Adipose tissue (tissue), 3 donors: Measurements from ENCODE around the gene TMEM125. TPM values are rescaled to one million over a fixed set of nuclear protein-coding genes. Genes with fewer than 3 reads are reported as not detected.

Experiments
- H3K27ac ChIP-seq: one replicate; pipeline ENCODE4 v1.5.1; 2013; ENCODE audit warnings: low read depth, low read length
- WGBS, 3 donors: extraction: QIAGEN DNeasy Blood & Tissue Kit; methylation state at CpG; one replicate each; pipeline ENCODE4 v1.1.7; 2013; 5-methylcytosine and 5-hydroxymethylcytosine counted together
- polyA plus RNA-seq, 3 donors: library from polyadenylated mRNA; stranded (reverse); fragments of 200-250 nt; gene quantifications; one replicate each; pipeline ENCODE4 v1.2.3, GENCODE V29; 2013
- donor health status: healthy with polysubstance abuse.
- donor health status: Bipolar disorder and iron deficiency.
- donor health status: healthy.

Gene TMEM125
- polyA plus RNA-seq, 3 donors, result 2.5 to 45.3 TPM; not detected in 1

GRCh38 chr1:43271186-43272118 lies 1.7 kb downstream of the TMEM125 start:
- H3K27ac ChIP-seq, result no peak overlapping the region
- 34 to 75% (median 70%) methylated on average over 12 of the region's 12 CpGs for whole genome bisulfite sequencing, 3 donors

GRCh38 chr1:43272161-43272560 lies 2.4 kb downstream of the TMEM125 start:
- 66 to 82% (median 79%) methylated on average over 9 of the region's 9 CpGs for WGBS, 3 donors
- H3K27ac ChIP-seq, result no peak overlapping the region

DNA sequence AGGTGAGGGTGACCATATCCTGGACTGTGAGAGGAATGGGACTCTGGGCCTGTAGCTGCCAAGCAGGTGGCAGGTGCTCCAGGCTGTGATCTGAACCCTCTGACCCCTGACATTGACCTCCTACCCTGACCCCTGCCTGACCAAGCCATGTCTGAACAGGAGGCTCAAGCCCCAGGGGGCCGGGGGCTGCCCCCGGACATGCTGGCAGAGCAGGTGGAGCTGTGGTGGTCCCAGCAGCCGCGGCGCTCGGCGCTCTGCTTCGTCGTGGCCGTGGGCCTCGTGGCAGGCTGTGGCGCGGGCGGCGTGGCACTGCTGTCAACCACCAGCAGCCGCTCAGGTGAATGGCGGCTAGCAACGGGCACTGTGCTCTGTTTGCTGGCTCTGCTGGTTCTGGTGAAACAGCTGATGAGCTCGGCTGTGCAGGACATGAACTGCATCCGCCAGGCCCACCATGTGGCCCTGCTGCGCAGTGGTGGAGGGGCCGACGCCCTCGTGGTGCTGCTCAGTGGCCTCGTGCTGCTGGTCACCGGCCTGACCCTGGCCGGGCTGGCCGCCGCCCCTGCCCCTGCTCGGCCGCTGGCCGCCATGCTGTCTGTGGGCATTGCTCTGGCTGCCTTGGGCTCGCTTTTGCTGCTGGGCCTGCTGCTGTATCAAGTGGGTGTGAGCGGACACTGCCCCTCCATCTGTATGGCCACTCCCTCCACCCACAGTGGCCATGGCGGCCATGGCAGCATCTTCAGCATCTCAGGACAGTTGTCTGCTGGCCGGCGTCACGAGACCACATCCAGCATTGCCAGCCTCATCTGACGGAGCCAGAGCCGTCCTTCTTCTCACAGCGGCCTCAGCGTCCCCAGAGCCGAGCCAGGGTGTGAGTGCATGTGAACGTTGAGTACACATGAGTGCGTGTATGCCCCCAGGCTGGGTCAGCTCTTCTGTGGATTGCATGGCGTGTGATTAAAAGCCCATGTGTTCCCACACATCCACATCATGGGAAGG lies 3.1 kb downstream of the TMEM125 start:
- 97 to 98% (median 97%) methylated on average over 46 of the region's 46 CpGs for WGBS, 3 donors
- no peak overlapping the region for H3K27ac ChIP-seq

GRCh38 chr1:43273708-43274107 lies 3.9 kb downstream of the TMEM125 start:
- H3K27ac ChIP-seq, result no peak overlapping the region
- 88 to 95% (median 94%) methylated on average over 7 of the region's 7 CpGs for WGBS, 3 donors

- no peak overlapping the region for H3K27ac ChIP-seq
- WGBS, 3 donors, result 37 to 43% (median 39%) methylated on average over 11 of the region's 11 CpGs
Observed at GRCh38 chr1:43274125-43274803, 4.5 kb downstream of the TMEM125 start.

GRCh38 chr1:43274804-43275180 lies 5.0 kb downstream of the TMEM125 start:
- H3K27ac ChIP-seq, result no peak overlapping the region
- WGBS, 3 donors, result 74 to 91% (median 79%) methylated on average over 8 of the region's 8 CpGs

GRCh38 chr1:43275826-43276620 lies 6.2 kb downstream of the TMEM125 start:
- H3K27ac ChIP-seq, result no peak overlapping the region
- 54 to 86% (median 74%) methylated on average over 12 of the region's 12 CpGs for WGBS, 3 donors

DNA sequence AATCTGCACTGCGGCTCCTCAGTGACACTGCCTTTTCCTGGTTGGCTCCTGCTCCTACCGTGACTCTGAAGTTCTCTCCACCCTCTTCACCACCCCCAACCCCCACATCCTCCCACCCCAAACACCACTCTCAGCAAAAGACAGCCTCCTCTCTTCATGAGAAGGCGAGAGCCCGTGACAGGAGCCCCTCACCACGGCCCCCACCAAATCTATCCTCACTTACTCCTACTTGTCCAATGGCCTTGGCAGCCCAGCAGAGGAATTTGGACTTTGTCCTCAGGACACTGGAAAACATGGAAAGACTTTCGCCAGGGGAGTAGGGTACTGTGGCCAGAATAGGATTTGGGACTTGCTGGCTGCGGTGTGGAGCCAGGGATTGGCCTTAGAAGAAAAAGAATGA lies 6.9 kb downstream of the TMEM125 start:
- H3K27ac ChIP-seq, result no peak overlapping the region
- WGBS, 3 donors, result 15 to 67% (median 56%) methylated on average over 7 of the region's 7 CpGs

DNA sequence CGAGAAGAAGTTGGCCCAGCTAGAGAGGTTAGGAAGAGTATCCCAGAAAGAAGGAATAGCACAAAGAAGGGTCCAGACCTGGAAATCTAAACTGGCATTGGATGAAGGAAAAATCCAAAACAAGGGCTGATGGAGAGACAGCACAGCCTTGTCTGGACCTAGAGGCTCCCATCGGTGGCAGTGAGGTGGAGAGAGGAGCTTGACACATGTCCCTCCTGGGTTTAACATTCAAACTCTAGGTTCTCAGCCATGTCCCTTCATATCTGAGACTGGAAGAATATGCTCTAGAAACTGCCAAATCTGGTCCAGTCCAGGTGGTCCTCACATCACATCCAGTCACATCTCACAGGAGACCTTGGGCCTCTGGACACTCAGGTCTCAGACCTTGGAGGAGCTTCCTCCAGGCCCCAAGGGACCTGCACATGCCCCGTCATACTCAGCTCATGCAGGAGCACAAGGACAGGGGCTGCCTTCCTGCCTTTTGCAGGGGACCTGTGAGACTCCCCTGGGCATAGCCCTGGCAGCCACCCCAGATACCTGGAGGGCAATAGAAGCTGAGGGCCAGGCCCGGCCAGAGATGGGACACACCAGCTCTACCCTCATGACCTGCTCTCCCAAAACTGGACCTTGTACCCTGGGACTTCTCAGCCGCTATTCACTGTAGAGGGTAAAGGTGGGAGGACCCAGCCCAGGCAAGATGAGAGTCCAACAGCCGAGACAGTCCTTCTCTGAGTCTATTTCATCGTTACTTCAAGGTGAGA lies 7.5 kb downstream of the TMEM125 start:
- H3K27ac ChIP-seq, result no peak overlapping the region
- 76 to 91% (median 84%) methylated on average over 7 of the region's 7 CpGs for WGBS, 3 donors

GRCh38 chr1:43279161-43279560 lies 9.4 kb downstream of the TMEM125 start:
- WGBS, 3 donors, result 89 to 96% (median 90%) methylated on average over 5 of the region's 5 CpGs
- no peak overlapping the region for H3K27ac ChIP-seq

GRCh38 chr1:43279666-43280065 lies 9.9 kb downstream of the TMEM125 start:
- WGBS, 3 donors, result 96 to 98% (median 97%) methylated on average over 6 of the region's 6 CpGs
- no peak overlapping the region for H3K27ac ChIP-seq

GRCh38 chr1:43280692-43281091 lies 10.9 kb downstream of the TMEM125 start:
- WGBS, 3 donors, result 55 to 64% (median 62%) methylated on average over 2 of the region's 2 CpGs

GRCh38 chr1:43282220-43283195 lies 12.7 kb downstream of the TMEM125 start:
- 81 to 86% (median 84%) methylated on average over 15 of the region's 15 CpGs for WGBS, 3 donors

More at GRCh38 chr1:43280692-43281091, 10.9 kb downstream of the TMEM125 start:
- H3K27ac ChIP-seq, result no peak overlapping the region

DNA sequence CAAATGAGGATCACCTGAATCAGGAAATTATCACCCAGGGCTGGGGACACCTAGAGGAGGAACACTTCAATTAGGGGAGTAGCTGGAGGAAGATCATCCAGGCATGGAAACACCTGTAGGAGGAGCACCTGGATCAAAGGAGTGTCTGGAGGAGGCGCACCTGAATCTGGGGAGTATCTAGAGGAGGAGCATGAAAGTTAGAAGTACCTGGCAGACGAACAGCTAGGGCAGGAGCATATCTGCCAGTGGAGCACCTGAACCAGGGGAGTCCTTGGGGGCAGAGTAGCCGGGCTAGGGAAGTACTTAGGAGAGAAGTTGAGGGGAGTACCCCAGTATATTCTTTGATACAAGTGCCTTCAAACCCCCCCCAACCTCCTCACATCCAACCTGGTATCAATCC lies 14.3 kb downstream of the TMEM125 start:
- WGBS, 3 donors, result 60 to 96% (median 89%) methylated on average over 3 of the region's 3 CpGs
- H3K27ac ChIP-seq, result no peak overlapping the region

More at GRCh38 chr1:43282220-43283195, 12.7 kb downstream of the TMEM125 start:
- H3K27ac ChIP-seq, result no peak overlapping the region

DNA sequence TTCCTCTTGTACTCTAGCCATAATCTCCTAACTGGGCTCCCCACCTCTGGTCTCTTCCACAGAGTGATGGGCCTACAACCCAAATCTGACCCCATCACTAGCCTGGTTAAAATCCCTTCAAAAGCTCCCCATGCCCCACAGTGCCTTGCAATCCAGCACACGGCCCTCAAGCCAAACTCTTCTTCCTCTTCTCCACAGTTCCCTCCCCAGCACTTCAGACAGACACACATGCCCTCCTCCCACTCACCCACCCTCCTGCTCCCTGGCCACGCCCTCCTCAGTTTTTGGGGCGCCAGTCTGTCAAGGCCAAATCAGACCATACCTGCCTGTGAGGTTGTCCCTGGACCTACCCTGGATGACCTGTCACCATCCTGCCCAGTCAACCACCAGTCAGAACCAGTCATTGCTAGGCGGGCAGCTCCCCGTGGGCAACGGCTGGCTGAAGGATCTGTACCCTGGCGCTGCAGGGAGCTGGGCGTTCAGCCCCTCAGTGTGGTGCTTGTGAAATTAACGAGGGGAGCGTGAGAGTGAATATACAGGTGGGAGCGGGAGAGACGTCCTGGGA lies 14.8 kb downstream of the TMEM125 start:
- 29 to 89% (median 76%) methylated on average over 12 of the region's 12 CpGs for WGBS, 3 donors
- H3K27ac ChIP-seq, result no peak overlapping the region
